Colonic mucosa (tissue), 4 donors: ENCODE measurements around the gene TMEM205. TPM values are rescaled to one million over a fixed set of nuclear protein-coding genes. Genes with fewer than 3 reads are reported as not detected.

Experiments used
- DNase-seq: peaks from one replicate; pipeline ENCODE4 v3.0.0-alpha.2; 2020
- H3K27ac ChIP-seq: fragments of 200-600 bp; one replicate; pipeline ENCODE4 v1.8.0; 2021
- H3K27me3 ChIP-seq: fragments of 200-600 bp; one replicate; pipeline ENCODE4 v1.8.0; 2021
- H3K36me3 ChIP-seq: fragments of 200-600 bp; one replicate; pipeline ENCODE4 v1.8.0; 2021
- H3K4me1 ChIP-seq: fragments of 200-600 bp; one replicate; pipeline ENCODE4 v1.8.0; 2021; ENCODE audit warnings: mild to moderate bottlenecking
- H3K4me3 ChIP-seq: fragments of 200-600 bp; one replicate; pipeline ENCODE4 v1.8.0; 2021
- H3K9ac ChIP-seq, 2 donors: one replicate each; pipeline ENCODE4 v1.7.0; 2013; ENCODE audit warnings: control low read depth in 2 of 2, low read depth in 2 of 2, low read length in 2 of 2
- H3K9me3 ChIP-seq: fragments of 200-600 bp; one replicate; pipeline ENCODE4 v1.8.0; 2021
- CTCF ChIP-seq: fragments of 200-600 bp; IDR thresholded peaks from one replicate; pipeline ENCODE4 v1.8.0; 2022; ENCODE audit warnings: antibody characterized with exemption, mild to moderate bottlenecking
- intact Hi-C: fragments of 100-400 bp; cut with DNase I; formaldehyde crosslinking; loops from one replicate; pipeline ENCODE4 v1.14.1; 2022
- total RNA-seq, 2 donors: library from RNA; stranded (reverse); fragmentation: NEBNext Ultra II Directional in 1 of 2; extraction: Animal tissue kit (Norgen Biotek cat#: 25700) in 1 of 2; gene quantifications; one replicate each; pipeline ENCODE4 v1.2.1, GENCODE V29; 2021
- donor health status: healthy.
- donor health status: DM: no; HTN: no; CAD: no.
- donor health status: DM: no; HTN: no; CAD: no.

TMEM205 gene
- total RNA-seq, 2 donors from 2014 or later = 45.4 to 63.4 TPM

- Histone ChIP-seq H3K9ac (no peak overlapping the region), H3K36me3 (no peaks in the 10 kb centered on the region), H3K27me3 (no peaks in the 10 kb centered on the region), H3K27ac (no peak overlapping the region), H3K4me3 (no peak overlapping the region), H3K9me3 (no peaks in the 10 kb centered on the region), H3K4me1 (no peaks in the 10 kb centered on the region)
- no peak for TF ChIP-seq CTCF
- no peak for DNase-seq
- intact Hi-C loops = no loop called here
Observed at GRCh38 chr19:11295180-11295579, 50.9 kb downstream of the TMEM205 start.

- TF ChIP-seq CTCF = peak; percentile 98
- Histone ChIP-seq H3K9me3 (no peaks in the 10 kb centered on the region), H3K9ac (peak overlapping the region; percentile 15 to 43), H3K27me3 (no peaks in the 10 kb centered on the region), H3K4me3 (peak overlapping the region; percentile 19), H3K36me3 (no peaks in the 10 kb centered on the region), H3K27ac (no peak overlapping the region), H3K4me1 (no peaks in the 10 kb centered on the region)
- intact Hi-C loops = loop anchor here (5.0 kb wide), 2 partner anchors 89 to 154 kb away; partner anchors contain the start of gene EPOR
- peak; percentile 95 for DNase-seq
Observed at GRCh38 chr19:11293433-11294389, 52.4 kb downstream of the TMEM205 start.

Other genes starting within 250 kb of the TMEM205 start
- gene SPC24, start 190.5 kb downstream of the TMEM205 start, total RNA-seq = 10 to 100 TPM in 1 of 2 donors, 1 to 10 TPM in 1; 9.4 to 47.6 TPM
- gene KANK2, start 148.7 kb downstream of the TMEM205 start, total RNA-seq = 10 to 100 TPM; 44.1 to 87.8 TPM
- gene ANGPTL8, start 106.6 kb downstream of the TMEM205 start, total RNA-seq = not detected
- 10 to 100 TPM; 45.9 to 86.0 TPM for gene DOCK6, start 83.7 kb downstream of the TMEM205 start, total RNA-seq
- gene TSPAN16, start 50.1 kb downstream of the TMEM205 start, total RNA-seq = not detected
- gene RAB3D, start 6.6 kb downstream of the TMEM205 start, total RNA-seq = 10 to 100 TPM; 47.7 to 54.0 TPM
- 10 to 100 TPM; 17.4 to 21.4 TPM for gene CCDC159, start 251 bp upstream of the TMEM205 start, total RNA-seq
- 1 to 10 TPM; 4.8 to 8.0 TPM for gene PLPPR2, start 9.2 kb upstream of the TMEM205 start, total RNA-seq
- 1 to 10 TPM; 3.0 to 4.6 TPM for gene SWSAP1, start 28.4 kb upstream of the TMEM205 start, total RNA-seq
- gene EPOR, start 38.0 kb upstream of the TMEM205 start, total RNA-seq = 1 to 10 TPM; 2.8 to 5.8 TPM
- 10 to 100 TPM; 13.8 to 32.7 TPM for gene RGL3, start 73.0 kb upstream of the TMEM205 start, total RNA-seq
- under 1 TPM in 1 of 2 donors, not detected in 1; 0.22 TPM for gene ODAD3, start 88.9 kb upstream of the TMEM205 start, total RNA-seq
- 100 to 1,000 TPM; 308 to 434 TPM for gene PRKCSH, start 89.4 kb upstream of the TMEM205 start, total RNA-seq
- gene ELAVL3, start 134.8 kb upstream of the TMEM205 start, total RNA-seq = under 1 TPM; 0.25 to 0.50 TPM
- gene ZNF653, start 159.6 kb upstream of the TMEM205 start, total RNA-seq = 10 to 100 TPM; 10.6 to 14.2 TPM
- 100 to 1,000 TPM in 1 of 2 donors, 10 to 100 TPM in 1; 62.8 to 124 TPM for gene ECSIT, start 182.9 kb upstream of the TMEM205 start, total RNA-seq
- gene CNN1, start 192.6 kb upstream of the TMEM205 start, total RNA-seq = 100 to 1,000 TPM in 1 of 2 donors, 10 to 100 TPM in 1; 10.7 to 354 TPM
- gene ELOF1, start 213.0 kb upstream of the TMEM205 start, total RNA-seq = 10 to 100 TPM; 33.8 to 59.8 TPM
- 10 to 100 TPM; 11.3 to 30.2 TPM for gene ACP5, start 231.4 kb upstream of the TMEM205 start, total RNA-seq